ENCODE results near the gene TMEM25. TPM values are rescaled to one million over a fixed set of nuclear protein-coding genes. Genes with fewer than 3 reads are reported as not detected.
"Not testable (repeated sequence)": the region's sequence is repeated elsewhere in the genome, so short reads cannot be mapped to it uniquely, and the experiment has no call there.

The TMEM25 gene
- 10 to 100 TPM in 5 of 7 donors, 1 to 10 TPM in 2; 8.5 to 23.8 (median 12.6) TPM for total RNA-seq
- 1 to 10 TPM; 5.2 to 7.0 (median 6.5) TPM for polyA plus RNA-seq
- long read RNA-seq, donor 1, partial matches to known transcripts: 0 of 2 reads
- long read RNA-seq, donor 1, other reads (novel, unspliced or antisense): 0 of 2 reads
- long read RNA-seq, donor 2, partial matches to known transcripts: 0 of 3 reads
- long read RNA-seq, donor 2, other reads (novel, unspliced or antisense): 0 of 3 reads

- WGBS, 5 donors: 1 to 4% (median 2%) methylated on average over 46 to 94 of the region's 94 CpGs
- intact Hi-C loops (cut with DNase I; ENCODE audit: low total_unique reads): no loop called here
- peak within 1 kb of the TSS; percentile 51 to 80 (median 72) for H3K27ac ChIP-seq
- peak within 1 kb of the TSS; percentile 80 to 98 (median 92) for H3K4me3 ChIP-seq
- DNase-seq: peak; percentile 92
- no peaks in the 10 kb centered on the region for H3K9me3 ChIP-seq
- H3K4me1 ChIP-seq: peaks cover 8 to 45% (median 26%) of the 10 kb centered on the region in 6 donors
- peaks cover 0 to 20% (median 3%) of the 10 kb centered on the region in 6 donors for H3K36me3 ChIP-seq
- H3K27me3 ChIP-seq (replicated peaks in 1 of 7): peaks cover 0 to 10% (median 0%) of the 10 kb centered on the region in 7 donors
- TF ChIP-seq CTCF (IDR thresholded peaks at IDR 0.05 in 8 of 11, conservative IDR thresholded peaks at IDR 0.05 in 3 of 11) (peak in 1 of 11 experiments; percentile 6), POLR2AphosphoS5 (IDR thresholded peaks at IDR 0.05) (peak; percentile 51 to 75 (median 71)), POLR2A (IDR thresholded peaks at IDR 0.05) (peak in 2 of 3 donors; percentile 24 to 40)
Measured at GRCh38 chr11:118530683-118531596, at the start of gene TMEM25. Gene TMEM25 (plus strand): TSS chr11:118531192. CDS start chr11:118531802, 610 bp downstream.

GRCh38 chr11:118481238-118481637, 49.8 kb upstream of the TMEM25 start:
- H3K4me1 ChIP-seq; H3K9me3 ChIP-seq; DNase-seq; H3K27me3 ChIP-seq (replicated peaks in 1 of 7); H3K27ac ChIP-seq; intact Hi-C loops (cut with DNase I; ENCODE audit: low total_unique reads); H3K4me3 ChIP-seq: not testable (repeated sequence)
- 94 to 98% (median 97%) methylated on average over 1 of the region's 1 CpG for WGBS, 5 donors
- H3K36me3 ChIP-seq: peaks cover 5 to 100% (median 96%) of the 10 kb centered on the region in 6 donors

- no peak for DNase-seq
- TF ChIP-seq POLR2AphosphoS5 (IDR thresholded peaks at IDR 0.05): no peak
- TF ChIP-seq CTCF (IDR thresholded peaks at IDR 0.05 in 8 of 11, conservative IDR thresholded peaks at IDR 0.05 in 3 of 11): no peak
- no peak for TF ChIP-seq POLR2A (IDR thresholded peaks at IDR 0.05)
- 95 to 97% (median 95%) methylated on average over 3 of the region's 3 CpGs for WGBS, 5 donors
- no peak overlapping the region for H3K4me3 ChIP-seq
- intact Hi-C loops (cut with DNase I; ENCODE audit: low total_unique reads): no loop called here
- no peaks in the 10 kb centered on the region for H3K9me3 ChIP-seq
- no peaks in the 10 kb centered on the region for H3K27me3 ChIP-seq (replicated peaks in 1 of 7)
- peaks cover 0 to 99% (median 86%) of the 10 kb centered on the region in 6 donors for H3K36me3 ChIP-seq
- H3K4me1 ChIP-seq: peaks cover 0 to 9% (median 0%) of the 10 kb centered on the region in 6 donors
- no peak overlapping the region for H3K27ac ChIP-seq
Measured at GRCh38 chr11:118484405-118484804, 46.6 kb upstream of the TMEM25 start.

GRCh38 chr11:118485273-118485672, 45.7 kb upstream of the TMEM25 start:
- H3K4me1 ChIP-seq: peaks cover 0 to 9% (median 0%) of the 10 kb centered on the region in 6 donors
- H3K4me3 ChIP-seq: no peak overlapping the region
- H3K27ac ChIP-seq: no peak overlapping the region
- TF ChIP-seq POLR2A (IDR thresholded peaks at IDR 0.05): no peak
- no peak for TF ChIP-seq CTCF (IDR thresholded peaks at IDR 0.05 in 8 of 11, conservative IDR thresholded peaks at IDR 0.05 in 3 of 11)
- no peak for TF ChIP-seq POLR2AphosphoS5 (IDR thresholded peaks at IDR 0.05)
- H3K27me3 ChIP-seq (replicated peaks in 1 of 7): no peaks in the 10 kb centered on the region
- no peaks in the 10 kb centered on the region for H3K9me3 ChIP-seq
- intact Hi-C loops (cut with DNase I; ENCODE audit: low total_unique reads): loop anchor here (5.0 kb wide), 2 partner anchors 98 to 288 kb away; no protein-coding TSS in a partner anchor
- no peak for DNase-seq
- peaks cover 5 to 99% (median 86%) of the 10 kb centered on the region in 6 donors for H3K36me3 ChIP-seq

All from spleen (tissue), 13 donors.